ENCODE measurements around the gene MYLK3. TPM values are rescaled to one million over a fixed set of nuclear protein-coding genes. Genes with fewer than 3 reads are reported as not detected.
A peak's percentile ranks its signal among the peaks of the same experiment; 100 is the strongest.

MYLK3 gene
- total RNA-seq, 6 experiments from 2014 or later = 0.06 to 0.44 (median 0.23) TPM

GRCh38 chr16:46728806-46729205, 19.3 kb downstream of the MYLK3 start:
- DNase-seq (peak in 1 of 3 donors; percentile 26), ATAC-seq (no peak)
- Histone ChIP-seq H3K4me1 (peaks cover 0 to 3% (median 0%) of the 10 kb centered on the region in 4 donors), H3K4me3 (no peak overlapping the region), H3K9me3 (no peaks in the 10 kb centered on the region), H3K27me3 (no peaks in the 10 kb centered on the region), H3K27ac (no peak overlapping the region), H3K36me3 (no peaks in the 10 kb centered on the region)
- no peak for TF ChIP-seq POLR2A (IDR thresholded peaks at IDR 0.05)
- TF ChIP-seq, protein P1, sequence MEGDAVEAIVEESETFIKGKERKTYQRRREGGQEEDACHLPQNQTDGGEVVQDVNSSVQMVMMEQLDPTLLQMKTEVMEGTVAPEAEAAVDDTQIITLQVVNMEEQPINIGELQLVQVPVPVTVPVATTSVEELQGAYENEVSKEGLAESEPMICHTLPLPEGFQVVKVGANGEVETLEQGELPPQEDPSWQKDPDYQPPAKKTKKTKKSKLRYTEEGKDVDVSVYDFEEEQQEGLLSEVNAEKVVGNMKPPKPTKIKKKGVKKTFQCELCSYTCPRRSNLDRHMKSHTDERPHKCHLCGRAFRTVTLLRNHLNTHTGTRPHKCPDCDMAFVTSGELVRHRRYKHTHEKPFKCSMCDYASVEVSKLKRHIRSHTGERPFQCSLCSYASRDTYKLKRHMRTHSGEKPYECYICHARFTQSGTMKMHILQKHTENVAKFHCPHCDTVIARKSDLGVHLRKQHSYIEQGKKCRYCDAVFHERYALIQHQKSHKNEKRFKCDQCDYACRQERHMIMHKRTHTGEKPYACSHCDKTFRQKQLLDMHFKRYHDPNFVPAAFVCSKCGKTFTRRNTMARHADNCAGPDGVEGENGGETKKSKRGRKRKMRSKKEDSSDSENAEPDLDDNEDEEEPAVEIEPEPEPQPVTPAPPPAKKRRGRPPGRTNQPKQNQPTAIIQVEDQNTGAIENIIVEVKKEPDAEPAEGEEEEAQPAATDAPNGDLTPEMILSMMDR (IDR thresholded peaks at IDR 0.05) = no peak
- 83% methylated on average over 7 of the region's 14 CpGs for WGBS (ENCODE audit: insufficient coverage, low coverage, low lambda C conversion rate, missing lambda C conversion rate)
- intact Hi-C loops (cut with DNase I) = no loop called here

DNA sequence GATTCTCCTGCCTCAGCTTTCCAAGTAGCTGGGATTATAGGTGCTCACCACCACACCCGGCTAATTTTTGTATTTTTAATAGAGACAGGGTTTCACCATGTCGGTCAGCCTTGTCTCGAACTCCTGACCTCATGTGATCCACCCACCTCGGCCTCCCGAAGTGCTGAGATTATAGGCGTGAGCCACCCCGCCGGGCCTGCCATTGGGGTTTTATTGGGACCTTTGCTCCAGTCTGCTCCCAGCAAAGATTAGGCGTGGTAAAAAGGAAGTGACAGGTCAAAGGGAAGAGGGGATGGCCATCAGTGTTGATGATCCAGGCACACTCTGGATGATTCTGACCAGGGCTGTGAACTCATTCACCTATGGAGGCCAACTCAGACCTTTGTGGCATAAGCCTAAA, 20.5 kb downstream of the MYLK3 start:
- H3K4me1 ChIP-seq = peaks cover 0 to 3% (median 0%) of the 10 kb centered on the region in 4 donors
- TF ChIP-seq, protein P1 (IDR thresholded peaks at IDR 0.05) = no peak
- H3K27me3 ChIP-seq = no peaks in the 10 kb centered on the region
- intact Hi-C loops (cut with DNase I) = no loop called here
- no peaks in the 10 kb centered on the region for H3K36me3 ChIP-seq
- DNase-seq = no peak
- no peak overlapping the region for H3K27ac ChIP-seq
- H3K9me3 ChIP-seq = no peaks in the 10 kb centered on the region
- no peak overlapping the region for H3K4me3 ChIP-seq
- no peak for ATAC-seq
- 94% methylated on average over 7 of the region's 9 CpGs for WGBS (ENCODE audit: insufficient coverage, low coverage, low lambda C conversion rate, missing lambda C conversion rate)

DNA sequence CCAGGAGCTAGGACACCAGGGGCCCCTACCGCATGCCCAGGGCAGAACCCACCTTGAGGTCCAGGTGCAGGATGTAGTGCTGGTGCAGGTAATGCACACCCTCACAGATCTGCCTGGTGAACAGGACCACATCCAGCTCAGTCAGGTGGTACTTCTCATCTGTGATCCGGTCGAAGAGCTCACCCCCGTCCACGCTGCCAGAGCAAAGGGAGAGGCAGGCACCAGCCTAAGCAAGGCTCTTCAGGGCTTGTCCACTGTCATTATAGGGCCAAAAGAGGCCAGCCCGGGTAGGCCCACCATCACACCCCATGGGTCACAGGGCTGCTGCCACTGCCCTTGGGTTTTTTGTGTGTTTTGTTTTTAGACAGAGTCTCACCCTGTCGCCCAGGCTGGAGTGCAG, 21.0 kb downstream of the MYLK3 start:
- Histone ChIP-seq H3K9me3 (no peaks in the 10 kb centered on the region), H3K27me3 (no peaks in the 10 kb centered on the region), H3K36me3 (no peaks in the 10 kb centered on the region), H3K4me1 (peaks cover 0 to 3% (median 0%) of the 10 kb centered on the region in 4 donors), H3K27ac (no peak overlapping the region), H3K4me3 (no peak overlapping the region)
- DNase-seq = no peak
- TF ChIP-seq, protein P1 (IDR thresholded peaks at IDR 0.05) = no peak
- TF ChIP-seq POLR2A (IDR thresholded peaks at IDR 0.05) = no peak
- intact Hi-C loops (cut with DNase I) = no loop called here
- WGBS (ENCODE audit: insufficient coverage, low coverage, low lambda C conversion rate, missing lambda C conversion rate) = 80% methylated on average over 1 of the region's 7 CpGs
- ATAC-seq = no peak

DNA sequence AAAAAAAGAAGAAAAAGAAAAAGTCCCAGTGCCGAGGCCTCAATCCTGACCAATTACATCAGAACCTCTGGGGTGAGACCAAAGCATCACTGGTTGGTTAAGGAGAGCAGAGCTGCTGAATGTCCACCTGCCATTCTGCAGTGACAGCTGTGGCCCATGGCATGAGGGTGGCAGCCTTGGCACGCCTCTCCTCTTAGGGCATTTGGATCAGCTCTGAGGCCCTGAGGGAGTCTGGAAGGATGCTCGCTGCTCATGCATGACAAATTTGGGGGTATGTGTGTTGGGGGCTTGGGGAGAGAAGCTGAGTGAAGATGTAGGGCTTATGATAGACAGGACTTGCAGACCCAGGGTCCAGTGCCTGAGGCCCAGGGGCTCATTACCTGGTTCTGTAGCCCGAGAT, 26.3 kb downstream of the MYLK3 start:
- TF ChIP-seq, protein P1 (IDR thresholded peaks at IDR 0.05) = no peak
- no peak for TF ChIP-seq POLR2A (IDR thresholded peaks at IDR 0.05)
- 95% methylated on average over 2 of the region's 4 CpGs for WGBS (ENCODE audit: insufficient coverage, low coverage, low lambda C conversion rate, missing lambda C conversion rate)
- no peaks in the 10 kb centered on the region for H3K36me3 ChIP-seq
- H3K27me3 ChIP-seq = no peaks in the 10 kb centered on the region
- no peak overlapping the region for H3K27ac ChIP-seq
- DNase-seq (no peak), ATAC-seq (no peak)
- peaks cover 0 to 3% (median 0%) of the 10 kb centered on the region in 4 donors for H3K4me1 ChIP-seq
- H3K9me3 ChIP-seq = no peaks in the 10 kb centered on the region
- no peak overlapping the region for H3K4me3 ChIP-seq
- intact Hi-C loops (cut with DNase I) = no loop called here

- no peak overlapping the region for H3K27ac ChIP-seq
- intact Hi-C loops (cut with DNase I) = no loop called here
- ATAC-seq = no peak
- no peaks in the 10 kb centered on the region for H3K27me3 ChIP-seq
- no peak for DNase-seq
- H3K36me3 ChIP-seq = no peaks in the 10 kb centered on the region
- H3K4me1 ChIP-seq = peaks cover 0 to 3% (median 0%) of the 10 kb centered on the region in 4 donors
- WGBS (ENCODE audit: insufficient coverage, low coverage, low lambda C conversion rate, missing lambda C conversion rate) = 83% methylated on average over 1 of the region's 2 CpGs
- TF ChIP-seq POLR2A (IDR thresholded peaks at IDR 0.05) = no peak
- TF ChIP-seq, protein P1 (IDR thresholded peaks at IDR 0.05) = no peak
- no peak overlapping the region for H3K4me3 ChIP-seq
- H3K9me3 ChIP-seq = no peaks in the 10 kb centered on the region
Measured at GRCh38 chr16:46720619-46721018, 27.5 kb downstream of the MYLK3 start.

Data from right lobe of liver (tissue), 6 donors.